HepG2 (cell line): ENCODE data around the gene F7. TPM values are rescaled to one million over a fixed set of nuclear protein-coding genes. Genes with fewer than 3 reads are reported as not detected.
A peak's percentile ranks its signal among the peaks of the same experiment; 100 is the strongest.

Experiments used
- ARNTL ChIP-seq: sonication (generic); formaldehyde crosslinking; IDR thresholded peaks from 2 replicates; pipeline ENCODE4 v1.4.0; 2020; ENCODE audit warnings: mild to moderate bottlenecking, missing genetic modification reagents
- IKZF1 ChIP-seq: fragments of 450-650 bp; IDR thresholded peaks from 2 replicates; pipeline ENCODE4 v1.7.1; 2016
- IRF2 ChIP-seq: IDR thresholded peaks from 2 replicates; pipeline ENCODE4 v1.6.1; 2018; ENCODE audit warnings: missing genetic modification reagents, missing compliant biosample characterization
- JUN ChIP-seq: sonication (generic); formaldehyde crosslinking; IDR thresholded peaks from 2 replicates; pipeline ENCODE4 v1.4.0; 2020; ENCODE audit warnings: mild to moderate bottlenecking, missing genetic modification reagents
- RFX1 ChIP-seq: fragments of 450-650 bp; IDR thresholded peaks from 2 replicates; pipeline ENCODE4 v1.6.1; 2017
- SIX4 ChIP-seq: sonication (generic); formaldehyde crosslinking; IDR thresholded peaks from 2 replicates; pipeline ENCODE4 v1.4.0; 2020; ENCODE audit warnings: missing genetic modification reagents
- SP140L ChIP-seq: sonication (generic); formaldehyde crosslinking; IDR thresholded peaks from 2 replicates; pipeline ENCODE4 v1.4.0; 2020; ENCODE audit warnings: missing genetic modification reagents, borderline replicate concordance
- YY1 ChIP-seq: IDR thresholded peaks from 2 replicates; pipeline ENCODE4 v1.6.1; 2011; ENCODE audit warnings: low read length, low read depth, moderate library complexity, mild to moderate bottlenecking; ENCODE audit not compliant: insufficient read depth, insufficient replicate concordance
- ZBTB42 ChIP-seq: sonication (generic); formaldehyde crosslinking; IDR thresholded peaks from 2 replicates; pipeline ENCODE4 v1.5.0; 2020; ENCODE audit warnings: mild to moderate bottlenecking, missing genetic modification reagents
- ZBTB7A ChIP-seq: sonication (generic); formaldehyde crosslinking; IDR thresholded peaks from 2 replicates; pipeline ENCODE4 v1.8.0; 2022; ENCODE audit warnings: mild to moderate bottlenecking, missing genetic modification reagents
- ZBTB7B ChIP-seq: sonication (generic); formaldehyde crosslinking; IDR thresholded peaks from 2 replicates; pipeline ENCODE4 v1.4.0; 2020; ENCODE audit warnings: missing genetic modification reagents
- ZFP36L1 ChIP-seq: sonication (generic); formaldehyde crosslinking; IDR thresholded peaks from 2 replicates; pipeline ENCODE4 v1.8.0; 2022; ENCODE audit warnings: mild to moderate bottlenecking, missing genetic modification reagents, moderate library complexity
- ZNF337 ChIP-seq: sonication (generic); formaldehyde crosslinking; IDR thresholded peaks from 2 replicates; pipeline ENCODE4 v1.5.1; 2020; ENCODE audit warnings: missing genetic modification reagents, low read depth, mild to moderate bottlenecking, borderline replicate concordance
- ZNF703 ChIP-seq: sonication (generic); formaldehyde crosslinking; IDR thresholded peaks from 2 replicates; pipeline ENCODE4 v1.5.1; 2020; ENCODE audit warnings: missing genetic modification reagents, mild to moderate bottlenecking, moderate library complexity, borderline replicate concordance
- polyA plus RNA-seq, 8 experiments: library from polyadenylated mRNA; depleted of rRNA in 3 of 8; stranded (reverse) in 7 of 8; unstranded in 1 of 8; fragments of >200 nt; fragmentation: Illumina TruSeq in 4 of 8; extraction: Trizol in 4 of 8; gene quantifications; 2 replicates each; pipeline versions ENCODE4 v1.2.1 to v1.2.3, GENCODE V29; 2011 to 2016; ENCODE audit warnings: low read depth in 4 of 8, missing spikeins in 1 of 8, mixed read lengths in 1 of 8; ENCODE audit not compliant: insufficient read depth in 1 of 8
- total RNA-seq, 5 experiments: library from RNA; depleted of rRNA; stranded (reverse); fragments of >200 nt; fragmentation: Illumina TruSeq; extraction: Trizol; gene quantifications; 2 replicates each; pipeline ENCODE4 v1.2.3, GENCODE V29; 2016; ENCODE audit warnings: low read depth in 1 of 5
- TF ChIP-seq, protein P1 (sequence below): sonication (generic); formaldehyde crosslinking; IDR thresholded peaks from 2 replicates; pipeline ENCODE4 v1.4.0; 2020; ENCODE audit warnings: missing genetic modification reagents
- TF ChIP-seq, protein P2 (sequence below): IDR thresholded peaks from 2 replicates; pipeline ENCODE4 v1.6.1; 2018; ENCODE audit warnings: missing genetic modification reagents
- TF ChIP-seq, protein P3 (sequence below), 2 experiments: sonication (generic) in 1 of 2; formaldehyde crosslinking in 1 of 2; IDR thresholded peaks; 2 replicates each; pipeline versions ENCODE4 v1.4.0 to v1.6.1; 2018 to 2020; ENCODE audit warnings: missing genetic modification reagents in 2 of 2, borderline replicate concordance in 1 of 2, low read depth in 1 of 2, mild to moderate bottlenecking in 1 of 2, missing biosample characterization in 1 of 2
- TF ChIP-seq, protein P4 (sequence below): sonication (generic); formaldehyde crosslinking; IDR thresholded peaks from 2 replicates; pipeline ENCODE4 v1.4.0; 2020; ENCODE audit warnings: mild to moderate bottlenecking, missing genetic modification reagents, borderline replicate concordance
- TF ChIP-seq, protein P5 (sequence below): sonication (generic); formaldehyde crosslinking; conservative IDR thresholded peaks from 2 replicates; pipeline ENCODE4 v1.8.0; 2022; ENCODE audit warnings: low read depth, missing genetic modification reagents
- TF ChIP-seq, protein P6 (sequence below): sonication (generic); formaldehyde crosslinking; IDR thresholded peaks from 2 replicates; pipeline ENCODE4 v1.4.0; 2020; ENCODE audit warnings: mild to moderate bottlenecking, missing genetic modification reagents

The F7 gene
- total and polyA plus RNA-seq, 2 of the 13 experiments (the other 11 are each of a cell fraction or from before 2014, with no cell fraction given), result 12.6 to 26.5 TPM

DNA sequence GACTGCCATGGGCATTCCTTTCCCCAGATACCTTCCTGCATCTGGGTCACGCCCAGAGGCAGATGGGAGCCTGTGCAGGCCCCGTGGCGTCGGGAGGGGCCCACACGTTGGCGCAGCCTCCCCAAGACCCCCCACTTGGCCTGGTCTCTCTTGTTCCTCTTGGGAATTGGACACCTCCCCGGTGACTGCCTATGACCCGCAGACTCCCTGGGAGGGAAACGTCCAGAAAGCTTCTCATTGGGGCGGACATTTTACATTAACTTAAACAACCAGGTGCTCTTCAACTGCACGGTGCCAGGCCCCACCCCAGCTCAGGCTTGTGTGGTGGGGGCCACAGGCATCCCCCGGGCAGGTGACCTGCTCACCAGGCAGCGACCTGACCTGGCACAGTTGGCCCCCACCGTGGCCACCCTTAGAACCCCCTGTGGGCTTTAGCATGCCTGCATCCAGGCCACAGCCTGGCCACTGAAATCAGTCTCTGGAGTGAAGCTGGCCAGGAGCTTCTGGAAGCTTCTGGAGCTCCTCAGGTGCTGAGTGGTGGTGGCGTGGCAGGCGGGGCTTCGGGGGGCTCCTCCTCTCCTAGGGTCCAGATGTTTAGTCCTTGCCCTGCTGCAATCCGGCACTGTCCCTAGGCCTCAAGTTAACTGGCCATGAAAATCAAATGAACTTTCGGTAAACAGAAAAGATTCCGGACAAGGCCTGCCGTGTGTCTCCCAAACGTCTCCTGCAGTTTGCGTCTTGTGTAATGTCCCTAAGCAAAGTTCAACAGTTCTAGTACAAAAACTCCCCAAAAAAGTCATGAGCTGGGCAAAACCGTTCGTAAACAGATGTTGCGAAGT lies 44.3 kb downstream of the F7 start (continued):
- no peak for TF ChIP-seq YY1
- TF ChIP-seq, protein P1, sequence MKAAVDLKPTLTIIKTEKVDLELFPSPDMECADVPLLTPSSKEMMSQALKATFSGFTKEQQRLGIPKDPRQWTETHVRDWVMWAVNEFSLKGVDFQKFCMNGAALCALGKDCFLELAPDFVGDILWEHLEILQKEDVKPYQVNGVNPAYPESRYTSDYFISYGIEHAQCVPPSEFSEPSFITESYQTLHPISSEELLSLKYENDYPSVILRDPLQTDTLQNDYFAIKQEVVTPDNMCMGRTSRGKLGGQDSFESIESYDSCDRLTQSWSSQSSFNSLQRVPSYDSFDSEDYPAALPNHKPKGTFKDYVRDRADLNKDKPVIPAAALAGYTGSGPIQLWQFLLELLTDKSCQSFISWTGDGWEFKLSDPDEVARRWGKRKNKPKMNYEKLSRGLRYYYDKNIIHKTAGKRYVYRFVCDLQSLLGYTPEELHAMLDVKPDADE (CRISPR knock-in tag), result no peak
- no peak for TF ChIP-seq RFX1
- peak; percentile 69 for TF ChIP-seq IRF2 (CRISPR knock-in tag)
- TF ChIP-seq, protein P2, sequence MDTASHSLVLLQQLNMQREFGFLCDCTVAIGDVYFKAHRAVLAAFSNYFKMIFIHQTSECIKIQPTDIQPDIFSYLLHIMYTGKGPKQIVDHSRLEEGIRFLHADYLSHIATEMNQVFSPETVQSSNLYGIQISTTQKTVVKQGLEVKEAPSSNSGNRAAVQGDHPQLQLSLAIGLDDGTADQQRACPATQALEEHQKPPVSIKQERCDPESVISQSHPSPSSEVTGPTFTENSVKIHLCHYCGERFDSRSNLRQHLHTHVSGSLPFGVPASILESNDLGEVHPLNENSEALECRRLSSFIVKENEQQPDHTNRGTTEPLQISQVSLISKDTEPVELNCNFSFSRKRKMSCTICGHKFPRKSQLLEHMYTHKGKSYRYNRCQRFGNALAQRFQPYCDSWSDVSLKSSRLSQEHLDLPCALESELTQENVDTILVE (CRISPR knock-in tag), result no peak; the same call in 1 of the 2 replicates
- TF ChIP-seq IKZF1, result no peak
- TF ChIP-seq, protein P3, sequence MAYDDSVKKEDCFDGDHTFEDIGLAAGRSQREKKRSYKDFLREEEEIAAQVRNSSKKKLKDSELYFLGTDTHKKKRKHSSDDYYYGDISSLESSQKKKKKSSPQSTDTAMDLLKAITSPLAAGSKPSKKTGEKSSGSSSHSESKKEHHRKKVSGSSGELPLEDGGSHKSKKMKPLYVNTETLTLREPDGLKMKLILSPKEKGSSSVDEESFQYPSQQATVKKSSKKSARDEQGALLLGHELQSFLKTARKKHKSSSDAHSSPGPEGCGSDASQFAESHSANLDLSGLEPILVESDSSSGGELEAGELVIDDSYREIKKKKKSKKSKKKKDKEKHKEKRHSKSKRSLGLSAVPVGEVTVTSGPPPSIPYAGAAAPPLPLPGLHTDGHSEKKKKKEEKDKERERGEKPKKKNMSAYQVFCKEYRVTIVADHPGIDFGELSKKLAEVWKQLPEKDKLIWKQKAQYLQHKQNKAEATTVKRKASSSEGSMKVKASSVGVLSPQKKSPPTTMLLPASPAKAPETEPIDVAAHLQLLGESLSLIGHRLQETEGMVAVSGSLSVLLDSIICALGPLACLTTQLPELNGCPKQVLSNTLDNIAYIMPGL (CRISPR knock-in tag; IDR thresholded peaks at IDR 0.05; ENCODE audit: borderline replicate concordance in 1 of 2, low read depth in 1 of 2), result peak in 1 of 2 experiments; percentile 58; a peak in 2 of 4 replicates
- TF ChIP-seq ZNF337 (CRISPR knock-in tag), result no peak
- TF ChIP-seq, protein P4, sequence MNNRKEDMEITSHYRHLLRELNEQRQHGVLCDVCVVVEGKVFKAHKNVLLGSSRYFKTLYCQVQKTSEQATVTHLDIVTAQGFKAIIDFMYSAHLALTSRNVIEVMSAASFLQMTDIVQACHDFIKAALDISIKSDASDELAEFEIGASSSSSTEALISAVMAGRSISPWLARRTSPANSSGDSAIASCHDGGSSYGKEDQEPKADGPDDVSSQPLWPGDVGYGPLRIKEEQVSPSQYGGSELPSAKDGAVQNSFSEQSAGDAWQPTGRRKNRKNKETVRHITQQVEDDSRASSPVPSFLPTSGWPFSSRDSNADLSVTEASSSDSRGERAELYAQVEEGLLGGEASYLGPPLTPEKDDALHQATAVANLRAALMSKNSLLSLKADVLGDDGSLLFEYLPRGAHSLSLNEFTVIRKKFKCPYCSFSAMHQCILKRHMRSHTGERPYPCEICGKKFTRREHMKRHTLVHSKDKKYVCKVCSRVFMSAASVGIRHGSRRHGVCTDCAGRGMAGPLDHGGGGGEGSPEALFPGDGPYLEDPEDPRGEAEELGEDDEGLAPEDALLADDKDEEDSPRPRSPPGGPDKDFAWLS (CRISPR knock-in tag), result no peak
- no peak for TF ChIP-seq JUN (CRISPR knock-in tag)
- TF ChIP-seq ZFP36L1 (CRISPR knock-in tag), result peak; percentile 59; the same call in 1 of the 2 replicates
- no peak for TF ChIP-seq SIX4
- peak; percentile 77 for TF ChIP-seq ARNTL (CRISPR knock-in tag)
- TF ChIP-seq ZNF703 (CRISPR knock-in tag), result 0 out of 2 replicates have a peak, but pooled peaks have one; percentile 37
- TF ChIP-seq, protein P5, sequence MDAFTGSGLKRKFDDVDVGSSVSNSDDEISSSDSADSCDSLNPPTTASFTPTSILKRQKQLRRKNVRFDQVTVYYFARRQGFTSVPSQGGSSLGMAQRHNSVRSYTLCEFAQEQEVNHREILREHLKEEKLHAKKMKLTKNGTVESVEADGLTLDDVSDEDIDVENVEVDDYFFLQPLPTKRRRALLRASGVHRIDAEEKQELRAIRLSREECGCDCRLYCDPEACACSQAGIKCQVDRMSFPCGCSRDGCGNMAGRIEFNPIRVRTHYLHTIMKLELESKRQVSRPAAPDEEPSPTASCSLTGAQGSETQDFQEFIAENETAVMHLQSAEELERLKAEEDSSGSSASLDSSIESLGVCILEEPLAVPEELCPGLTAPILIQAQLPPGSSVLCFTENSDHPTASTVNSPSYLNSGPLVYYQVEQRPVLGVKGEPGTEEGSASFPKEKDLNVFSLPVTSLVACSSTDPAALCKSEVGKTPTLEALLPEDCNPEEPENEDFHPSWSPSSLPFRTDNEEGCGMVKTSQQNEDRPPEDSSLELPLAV, result no peak
- TF ChIP-seq ZBTB42 (CRISPR knock-in tag), result peak; percentile 97
- 0 out of 2 replicates have a peak, but pooled peaks have one; percentile 44 for TF ChIP-seq SP140L (CRISPR knock-in tag)
- TF ChIP-seq ZBTB7A (CRISPR knock-in tag), result no peak
- TF ChIP-seq, protein P6, sequence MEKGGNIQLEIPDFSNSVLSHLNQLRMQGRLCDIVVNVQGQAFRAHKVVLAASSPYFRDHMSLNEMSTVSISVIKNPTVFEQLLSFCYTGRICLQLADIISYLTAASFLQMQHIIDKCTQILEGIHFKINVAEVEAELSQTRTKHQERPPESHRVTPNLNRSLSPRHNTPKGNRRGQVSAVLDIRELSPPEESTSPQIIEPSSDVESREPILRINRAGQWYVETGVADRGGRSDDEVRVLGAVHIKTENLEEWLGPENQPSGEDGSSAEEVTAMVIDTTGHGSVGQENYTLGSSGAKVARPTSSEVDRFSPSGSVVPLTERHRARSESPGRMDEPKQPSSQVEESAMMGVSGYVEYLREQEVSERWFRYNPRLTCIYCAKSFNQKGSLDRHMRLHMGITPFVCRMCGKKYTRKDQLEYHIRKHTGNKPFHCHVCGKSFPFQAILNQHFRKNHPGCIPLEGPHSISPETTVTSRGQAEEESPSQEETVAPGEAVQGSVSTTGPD, result 0 out of 2 replicates have a peak, but pooled peaks have one; percentile 40
- peak; percentile 74; the same call in 1 of the 2 replicates for TF ChIP-seq ZBTB7B (CRISPR knock-in tag)
